Right atrium auricular region (tissue), 2 donors: ENCODE data around the gene BCL7A. TPM values are rescaled to one million over a fixed set of nuclear protein-coding genes. Genes with fewer than 3 reads are reported as not detected.

Experiments used
- DNase-seq: peaks from one replicate; pipeline ENCODE4 v3.0.0-alpha.2; 2019; ENCODE audit warnings: low spot score
- H3K27ac ChIP-seq, 2 donors: fragments of 200-600 bp; sonication (generic); 1 replicate in 1 of 2; 2 replicates in 1 of 2; pipeline ENCODE4 v1.5.1; 2016 to 2019
- H3K27me3 ChIP-seq, 2 donors: fragments of 200-600 bp; sonication (generic); one replicate each; pipeline versions ENCODE4 v1.5.1 to v1.6.0; 2017 to 2019
- H3K36me3 ChIP-seq: fragments of 200-600 bp; sonication (generic); one replicate; pipeline ENCODE4 v1.5.1; 2016
- H3K4me1 ChIP-seq, 2 donors: fragments of 200-600 bp; sonication (generic); one replicate each; pipeline versions ENCODE4 v1.5.1 to v1.6.0; 2017 to 2019
- H3K4me3 ChIP-seq, 2 donors: fragments of 200-600 bp; sonication (generic); 1 replicate in 1 of 2; 2 replicates in 1 of 2; pipeline ENCODE4 v1.5.1; 2017 to 2019; ENCODE audit warnings: mild to moderate bottlenecking in 1 of 2, moderate library complexity in 1 of 2
- H3K9me3 ChIP-seq, 2 donors: fragments of 200-600 bp; sonication (generic); one replicate each; pipeline ENCODE4 v1.5.1; 2019
- CTCF ChIP-seq, 2 donors: fragments of 200-600 bp; sonication (generic); IDR thresholded peaks; one replicate each; pipeline ENCODE4 v1.5.1; 2019; ENCODE audit warnings: antibody characterized with exemption in 2 of 2
- total RNA-seq, 2 donors: library from RNA; depleted of rRNA; stranded (reverse); fragments of >200 nt; gene quantifications; one replicate each; pipeline ENCODE4 v1.1.0, GENCODE V29; 2016

Gene BCL7A
- total RNA-seq, 2 donors from 2014 or later: 11.5 to 21.2 TPM

DNA sequence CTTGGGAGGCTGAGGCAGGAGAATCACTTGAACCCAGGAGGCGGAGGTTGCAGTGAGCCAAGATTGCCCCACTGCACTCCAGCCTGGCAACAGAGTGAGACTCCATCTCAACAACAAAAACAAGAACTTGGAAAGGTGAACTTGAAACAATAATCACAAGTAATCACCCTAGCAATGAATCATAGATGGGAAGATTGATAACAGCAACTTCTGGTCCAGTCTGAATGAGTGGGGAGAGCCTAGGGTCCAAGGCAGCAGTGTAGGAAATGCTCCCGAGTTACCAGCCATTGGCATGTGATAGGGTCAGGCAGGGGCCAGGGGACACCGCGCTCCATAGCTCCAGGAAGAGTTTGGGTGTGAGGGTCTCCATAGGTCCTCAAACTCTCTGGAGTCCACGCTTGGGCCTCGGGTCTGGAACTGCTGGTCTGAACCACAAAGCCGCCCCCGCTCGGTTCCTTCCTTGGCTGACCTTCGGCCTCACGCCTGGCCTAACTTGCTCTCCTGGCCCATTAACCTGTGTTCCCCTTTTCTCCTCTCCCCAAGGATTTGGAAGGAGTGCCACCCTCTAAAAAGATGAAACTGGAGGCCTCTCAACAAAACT, 37.0 kb downstream of the BCL7A start:
- no peak for TF ChIP-seq CTCF (IDR thresholded peaks at IDR 0.05)
- H3K27me3 ChIP-seq: no peaks in the 10 kb centered on the region
- H3K27ac ChIP-seq: no peak overlapping the region
- no peak for DNase-seq
- peaks cover 0 to 39% of the 10 kb centered on the region in 2 donors for H3K4me1 ChIP-seq
- H3K36me3 ChIP-seq: peaks cover 18% of the 10 kb centered on the region
- no peak overlapping the region for H3K4me3 ChIP-seq
- no peaks in the 10 kb centered on the region for H3K9me3 ChIP-seq

GRCh38 chr12:122059203-122059960, 37.7 kb downstream of the BCL7A start:
- no peak for TF ChIP-seq CTCF (IDR thresholded peaks at IDR 0.05)
- Histone ChIP-seq H3K27ac (no peak overlapping the region), H3K36me3 (peaks cover 18% of the 10 kb centered on the region)

GRCh38 chr12:122060081-122060501, 38.4 kb downstream of the BCL7A start:
- peaks cover 0 to 41% of the 10 kb centered on the region in 2 donors for H3K4me1 ChIP-seq
- H3K36me3 ChIP-seq: peaks cover 18% of the 10 kb centered on the region
- H3K9me3 ChIP-seq: no peaks in the 10 kb centered on the region
- no peak for TF ChIP-seq CTCF (IDR thresholded peaks at IDR 0.05)
- DNase-seq: no peak
- H3K27me3 ChIP-seq: no peaks in the 10 kb centered on the region
- no peak overlapping the region for H3K4me3 ChIP-seq
- no peak overlapping the region for H3K27ac ChIP-seq

More at GRCh38 chr12:122059203-122059960, 37.7 kb downstream of the BCL7A start:
- Histone ChIP-seq H3K9me3 (no peaks in the 10 kb centered on the region), H3K4me1 (peaks cover 0 to 39% of the 10 kb centered on the region in 2 donors), H3K27me3 (no peaks in the 10 kb centered on the region), H3K4me3 (no peak overlapping the region)
- no peak for DNase-seq

GRCh38 chr12:122061253-122061652, 39.6 kb downstream of the BCL7A start:
- H3K36me3 ChIP-seq: peaks cover 12% of the 10 kb centered on the region
- no peak overlapping the region for H3K4me3 ChIP-seq
- peaks cover 0 to 46% of the 10 kb centered on the region in 2 donors for H3K4me1 ChIP-seq
- DNase-seq: no peak
- H3K27me3 ChIP-seq: no peaks in the 10 kb centered on the region
- no peak overlapping the region for H3K27ac ChIP-seq
- H3K9me3 ChIP-seq: no peaks in the 10 kb centered on the region
- TF ChIP-seq CTCF (IDR thresholded peaks at IDR 0.05): no peak

- H3K36me3 ChIP-seq: peaks cover 12% of the 10 kb centered on the region
- DNase-seq: no peak
- no peak overlapping the region for H3K4me3 ChIP-seq
- no peak for TF ChIP-seq CTCF (IDR thresholded peaks at IDR 0.05)
- H3K27ac ChIP-seq: peak overlapping the region; percentile 73 to 76
- no peaks in the 10 kb centered on the region for H3K9me3 ChIP-seq
- H3K27me3 ChIP-seq: no peaks in the 10 kb centered on the region
- peaks cover 0 to 46% of the 10 kb centered on the region in 2 donors for H3K4me1 ChIP-seq
Observed at GRCh38 chr12:122062832-122063693, 41.4 kb downstream of the BCL7A start.
